GM12878 (cell line): ENCODE measurements around the gene MIEF1. TPM values are rescaled to one million over a fixed set of nuclear protein-coding genes. Genes with fewer than 3 reads are reported as not detected.

Experiments used
- ATAC-seq: fragments of 200-7000 bp; cut with Tn5 transposase; 3 replicates; pipeline ENCODE4 v1.9.1; 2020; ENCODE audit warnings: mild to moderate bottlenecking, moderate library complexity
- BruUV-seq: library from RNA; stranded (reverse); fragments of 400-500 nt; replicated peaks from 2 replicates; lab custom pipeline; 2021; lab: Mats Ljungman, UMichigan
- CTCF ChIA-PET: fragments of 300-600 bp; sonication (Branson Sonifier 250); formaldehyde crosslinking; extraction: SDS; loops from one replicate; lab custom pipeline; 2021; ENCODE audit warnings: inconsistent platforms; lab: Yijun Ruan, JAX
- POLR2A ChIA-PET: fragments of 350-600 bp; formaldehyde crosslinking; extraction: SDS; loops from one replicate; lab custom pipeline; 2021; ENCODE audit warnings: inconsistent platforms; lab: Charles Lee
- RAD21 ChIA-PET: fragments of 300-600 bp; sonication (Branson Sonifier 250); formaldehyde crosslinking; loops from one replicate; lab custom pipeline; 2023; ENCODE audit warnings: antibody characterized with exemption; ENCODE audit not compliant: unreplicated experiment; lab: Charles Lee
- SMC1A ChIA-PET: fragments of 300-600 bp; sonication (Branson Sonifier 250); formaldehyde crosslinking; loops from one replicate; lab custom pipeline; 2023; ENCODE audit not compliant: unreplicated experiment, uncharacterized antibody; lab: Charles Lee
- DNase-seq: peaks from one replicate; pipeline ENCODE4 v3.0.0-alpha.2; 2011; ENCODE audit warnings: low read depth, low spot score
- FAIRE-seq: peaks from 3 replicates; lab custom pipeline; 2011; peaks lifted over from hg19 to GRCh38; lab: Jason Lieb, UNC
- H2AFZ ChIP-seq: 2 replicates; pipeline ENCODE4 v1.6.0; 2011; ENCODE audit warnings: low read depth, low read length, control low read depth; ENCODE audit not compliant: control insufficient read depth
- H3K27ac ChIP-seq: 2 replicates; pipeline ENCODE4 v1.5.1; 2011; ENCODE audit warnings: control low read depth; ENCODE audit not compliant: control insufficient read depth, insufficient read depth
- H3K27me3 ChIP-seq, 2 experiments: replicated peaks in 1 of 2; 2 replicates each; pipeline versions ENCODE4 v1.6.0 to v1.6.1; 2011; ENCODE audit warnings: low read length in 1 of 2; ENCODE audit not compliant: control insufficient read depth in 2 of 2, insufficient read depth in 2 of 2
- H3K36me3 ChIP-seq, 2 experiments: 2 replicates each; pipeline ENCODE4 v1.5.1; 2011; ENCODE audit warnings: low read length in 1 of 2; ENCODE audit not compliant: control insufficient read depth in 2 of 2, insufficient read depth in 2 of 2
- H3K4me1 ChIP-seq: 2 replicates; pipeline ENCODE4 v1.6.1; 2011; ENCODE audit warnings: mild to moderate bottlenecking, low read length, moderate library complexity, mixed read lengths; ENCODE audit not compliant: control insufficient read depth, insufficient read depth
- H3K4me2 ChIP-seq: 2 replicates; pipeline ENCODE4 v1.6.0; 2011; ENCODE audit warnings: control low read depth; ENCODE audit not compliant: control insufficient read depth, insufficient read depth
- H3K4me3 ChIP-seq: fragments of 200-600 bp; sonication (generic); 2 replicates; pipeline ENCODE4 v1.5.1; 2016
- H3K79me2 ChIP-seq: 2 replicates; pipeline ENCODE4 v1.6.0; 2011; ENCODE audit warnings: low read length; ENCODE audit not compliant: control insufficient read depth, insufficient read depth
- H3K9ac ChIP-seq: 2 replicates; pipeline ENCODE4 v1.8.0; 2011; ENCODE audit warnings: low read length, control low read depth, mixed read lengths; ENCODE audit not compliant: control insufficient read depth, insufficient read depth
- H3K9me3 ChIP-seq: replicated peaks from 3 replicates; pipeline ENCODE4 v1.5.1; 2011; ENCODE audit warnings: mild to moderate bottlenecking, low read length; ENCODE audit not compliant: control insufficient read depth, insufficient read depth
- H4K20me1 ChIP-seq: 2 replicates; pipeline ENCODE4 v1.6.0; 2011; ENCODE audit not compliant: control insufficient read depth, insufficient read depth
- CHD2 ChIP-seq: IDR thresholded peaks from 2 replicates; pipeline ENCODE4 v1.6.1; 2011; ENCODE audit warnings: low read depth, low read length, improper control_type of control experiment, borderline replicate concordance
- CREB1 ChIP-seq: IDR thresholded peaks from 2 replicates; pipeline ENCODE4 v1.6.1; 2012; ENCODE audit warnings: low read depth, mild to moderate bottlenecking, inconsistent platforms
- CREM ChIP-seq: IDR thresholded peaks from 2 replicates; pipeline ENCODE4 v1.6.1; 2014; ENCODE audit warnings: antibody characterized with exemption, low read depth
- HCFC1 ChIP-seq: fragments of 150-350 bp; IDR thresholded peaks from 2 replicates; pipeline ENCODE4 v1.6.1; 2014; ENCODE audit warnings: low read length
- IKZF1 ChIP-seq: fragments of 450-650 bp; conservative IDR thresholded peaks from 2 replicates; pipeline ENCODE4 v1.6.1; 2017; ENCODE audit warnings: antibody characterized with exemption, mild to moderate bottlenecking
- NFIC ChIP-seq: IDR thresholded peaks from 2 replicates; pipeline ENCODE4 v1.6.1; 2012; ENCODE audit warnings: low read depth, mild to moderate bottlenecking, inconsistent platforms, low read length, moderate library complexity
- POU2F2 ChIP-seq: IDR thresholded peaks from 3 replicates; pipeline ENCODE4 v1.6.1; 2011; ENCODE audit warnings: low read depth, mild to moderate bottlenecking, low read length, borderline replicate concordance
- RAD51 ChIP-seq: fragments of 450-650 bp; IDR thresholded peaks from 2 replicates; pipeline ENCODE4 v1.6.1; 2016; ENCODE audit warnings: moderate library complexity, mild to moderate bottlenecking, inconsistent platforms
- SPI1 ChIP-seq: IDR thresholded peaks from 2 replicates; pipeline ENCODE4 v1.6.1; 2011; ENCODE audit warnings: low read depth, mild to moderate bottlenecking, low read length, moderate library complexity, borderline replicate concordance; ENCODE audit not compliant: insufficient read depth
- ZNF207 ChIP-seq: fragments of 450-650 bp; IDR thresholded peaks from 2 replicates; pipeline ENCODE4 v1.6.1; 2014; ENCODE audit warnings: antibody characterized with exemption, mild to moderate bottlenecking, borderline replicate concordance
- ZNF274 ChIP-seq: IDR thresholded peaks from one replicate; pipeline ENCODE4 v1.8.0; 2011; ENCODE audit not compliant: insufficient read length, insufficient read depth
- ZNF622 ChIP-seq: fragments of 450-650 bp; IDR thresholded peaks from 2 replicates; pipeline ENCODE4 v1.6.1; 2017; ENCODE audit warnings: mild to moderate bottlenecking, inconsistent platforms
- ZZZ3 ChIP-seq: IDR thresholded peaks from 2 replicates; pipeline ENCODE4 v1.6.1; 2011; ENCODE audit warnings: low read depth; ENCODE audit not compliant: control insufficient read depth, insufficient read length
- WGBS: methylation state at CpG from one replicate; pipeline ENCODE4 v1.1.6; 2016; ENCODE audit warnings: low lambda C conversion rate; ENCODE audit not compliant: insufficient replicate concordance, insufficient coverage; ENCODE audit errors: missing lambda C conversion rate; 5-methylcytosine and 5-hydroxymethylcytosine counted together
- in situ Hi-C: fragments of 300-500 bp; cut with MboI; formaldehyde crosslinking; loops from 9 replicates; pipeline ENCODE4 v1.14.3; 2018; ENCODE audit warnings: mixed read lengths
- intact Hi-C: fragments of 100-400 bp; cut with micrococcal nuclease; formaldehyde crosslinking; loops from one replicate; pipeline ENCODE4 v1.14.2; 2022; ENCODE audit not compliant: unreplicated experiment
- polyA plus RNA-seq, 11 experiments: library from polyadenylated mRNA; depleted of rRNA in 4 of 11; unstranded in 6 of 11; stranded (reverse) in 5 of 11; fragments of >200 nt; fragmentation: Nextera tagmentation in 4 of 11; fragmentation: Illumina TruSeq in 1 of 11; extraction: Ambion mirVana in 4 of 11; extraction: Trizol in 1 of 11; gene quantifications; 1 replicate in 1 of 11; 2 replicates in 10 of 11; pipeline versions ENCODE4 v1.2.1 to v1.2.3, GENCODE V29; 2011 to 2016; ENCODE audit warnings: inconsistent platforms in 2 of 11, missing spikeins in 2 of 11, low read depth in 1 of 11
- total RNA-seq, 4 experiments: library from RNA; depleted of rRNA in 3 of 4; stranded (reverse); fragments of >200 nt in 3 of 4; fragmentation: Illumina TruSeq in 1 of 4; extraction: Trizol in 1 of 4; gene quantifications; 2 replicates each; pipeline versions ENCODE4 v1.2.1 to v1.2.3, GENCODE V29; 2013 to 2021
- TF ChIP-seq, protein P1 (sequence below), 3 experiments: IDR thresholded peaks in 2 of 3; conservative IDR thresholded peaks in 1 of 3; 2 replicates each; pipeline ENCODE4 v1.5.1; 2011; ENCODE audit warnings: low read depth in 3 of 3, low read length in 3 of 3, mild to moderate bottlenecking in 3 of 3, control low read depth in 2 of 3, moderate library complexity in 2 of 3, inconsistent platforms in 1 of 3, mixed read lengths in 1 of 3; ENCODE audit not compliant: control insufficient read depth in 2 of 3, insufficient read depth in 1 of 3; ENCODE audit errors: extremely low read depth in 1 of 3

The MIEF1 gene
- total and polyA plus RNA-seq, 10 of the 15 experiments (the other 5 are each of a cell fraction or from before 2014, with no cell fraction given): 12.4 to 52.3 (median 29.3) TPM

DNA sequence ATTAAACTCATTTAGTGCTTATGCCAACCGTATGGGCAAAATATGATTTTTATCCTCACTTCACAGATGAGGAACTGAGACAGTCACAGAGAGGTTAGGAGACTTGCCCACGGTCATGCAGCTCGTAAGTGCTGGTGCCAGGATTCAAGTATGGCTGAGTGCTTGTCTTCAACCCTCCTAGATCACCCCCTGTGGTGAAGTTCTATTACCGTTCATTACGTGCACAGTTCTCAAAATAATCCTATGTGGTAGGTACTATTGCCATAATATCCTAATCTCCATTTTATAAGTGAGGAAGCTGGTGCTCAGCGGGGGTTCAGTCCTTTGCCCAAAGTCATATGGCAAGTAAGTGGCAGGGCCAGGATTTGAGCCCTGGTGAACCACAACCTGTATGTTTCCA is 1.5 kb downstream of the MIEF1 start:
- Histone ChIP-seq H3K27me3 (no peaks in the 10 kb centered on the region), H2AFZ (no peak overlapping the region), H3K27ac (peak overlapping the region; percentile 73; the same call in 1 of the 2 replicates), H3K9ac (peak overlapping the region; percentile 89), H3K4me3 (peak overlapping the region; percentile 95), H3K4me2 (peak overlapping the region; percentile 32), H3K9me3 (no peaks in the 10 kb centered on the region), H3K79me2 (peaks cover 58% of the 10 kb centered on the region), H3K4me1 (0 out of 2 replicates have a peak, but pooled peaks cover 5% of the 10 kb centered on the region), H4K20me1 (no peaks in the 10 kb centered on the region; the same call in 1 of the 2 replicates), H3K36me3 (peaks cover 13 to 36% of the 10 kb centered on the region in 2 experiments)
- peak; percentile 44 for FAIRE-seq
- WGBS: 25% methylated on average over 6 of the region's 6 CpGs
- DNase-seq: no peak
- TF ChIP-seq ZNF207: no peak
- TF ChIP-seq SPI1: peak; percentile 48; the same call in 1 of the 2 replicates
- BruUV-seq: no TSS peak
- CTCF ChIA-PET: interaction anchor here (0.7 to 15.7 kb wide), 4 partner anchors 11 to 67 kb away, joined by 3 to 372 read pairs (median 13); partner anchors contain the start of genes ATF4 and RPS19BP1
- 0 out of 3 replicates have a peak, but pooled peaks have one; percentile 12 for ATAC-seq
- SMC1A ChIA-PET: interaction anchor here (0.6 to 1.2 kb wide), 3 partner anchors 12 to 52 kb away, joined by 3 to 5 read pairs (median 3); partner anchors contain the start of gene ATF4
- in situ Hi-C loops: loop anchor here (25.0 kb wide), 1 partner anchor 341 kb away; the partner anchor contains the start of gene CBX7
- POLR2A ChIA-PET: interaction anchor here (1.1 to 1.5 kb wide), 2 partner anchors 22 to 24 kb away, joined by 3 read pairs; no protein-coding TSS in a partner anchor
- intact Hi-C loops: loop anchor here (2.0 kb wide), 2 partner anchors 17 to 29 kb away; partner anchors contain the start of genes ATF4 and RPS19BP1
- RAD21 ChIA-PET: interaction anchor here (0.8 to 1.8 kb wide), 4 partner anchors 16 to 105 kb away, joined by 3 to 6 read pairs (median 5); partner anchors contain the start of genes ATF4 and TAB1

- ChIA-PET RAD21 (interaction anchor here (1.1 kb wide), 1 partner anchor 105 kb away, joined by 3 read pairs; the partner anchor contains the start of gene TAB1), SMC1A (interaction anchor here (0.6 to 1.2 kb wide), 2 partner anchors 11 to 16 kb away, joined by 3 to 5 read pairs; partner anchors contain the start of gene ATF4), CTCF (interaction anchor here (0.7 to 15.7 kb wide), 2 partner anchors 11 to 24 kb away, joined by 3 to 372 read pairs; partner anchors contain the start of genes ATF4 and RPS19BP1), POLR2A (interaction anchor here (1.5 kb wide), 1 partner anchor 23 kb away, joined by 3 read pairs; no protein-coding TSS in a partner anchor)
- Histone ChIP-seq H3K9ac (0 out of 2 replicates have a peak overlapping the region, but pooled peaks have one; percentile 89), H3K4me3 (peak overlapping the region; percentile 95; the same call in 1 of the 2 replicates), H3K36me3 (peaks cover 13 to 36% of the 10 kb centered on the region in 2 experiments), H3K4me2 (peak overlapping the region; percentile 32; the same call in 1 of the 2 replicates), H3K27ac (no peak overlapping the region; the same call in 1 of the 2 replicates), H3K27me3 (no peaks in the 10 kb centered on the region), H2AFZ (no peak overlapping the region), H3K9me3 (no peaks in the 10 kb centered on the region), H3K4me1 (peaks cover 7% of the 10 kb centered on the region; the same call in 1 of the 2 replicates), H3K79me2 (peaks cover 58% of the 10 kb centered on the region), H4K20me1 (no peaks in the 10 kb centered on the region; the same call in 1 of the 2 replicates)
- in situ Hi-C loops (loop anchor here (25.0 kb wide), 1 partner anchor 342 kb away; the partner anchor contains the start of gene CBX7), intact Hi-C loops (no loop called here)
- no peak for DNase-seq
- WGBS: 99% methylated on average over 16 of the region's 16 CpGs
- BruUV-seq: no TSS peak
- FAIRE-seq: no peak
- no peak for ATAC-seq
- no peak for TF ChIP-seq CREB1
- no peak for TF ChIP-seq CHD2
- no peak for TF ChIP-seq CREM
- no peak for TF ChIP-seq ZNF274
- no peak for TF ChIP-seq ZNF622
- no peak for TF ChIP-seq ZZZ3
- TF ChIP-seq IKZF1: no peak
- TF ChIP-seq, protein P1, sequence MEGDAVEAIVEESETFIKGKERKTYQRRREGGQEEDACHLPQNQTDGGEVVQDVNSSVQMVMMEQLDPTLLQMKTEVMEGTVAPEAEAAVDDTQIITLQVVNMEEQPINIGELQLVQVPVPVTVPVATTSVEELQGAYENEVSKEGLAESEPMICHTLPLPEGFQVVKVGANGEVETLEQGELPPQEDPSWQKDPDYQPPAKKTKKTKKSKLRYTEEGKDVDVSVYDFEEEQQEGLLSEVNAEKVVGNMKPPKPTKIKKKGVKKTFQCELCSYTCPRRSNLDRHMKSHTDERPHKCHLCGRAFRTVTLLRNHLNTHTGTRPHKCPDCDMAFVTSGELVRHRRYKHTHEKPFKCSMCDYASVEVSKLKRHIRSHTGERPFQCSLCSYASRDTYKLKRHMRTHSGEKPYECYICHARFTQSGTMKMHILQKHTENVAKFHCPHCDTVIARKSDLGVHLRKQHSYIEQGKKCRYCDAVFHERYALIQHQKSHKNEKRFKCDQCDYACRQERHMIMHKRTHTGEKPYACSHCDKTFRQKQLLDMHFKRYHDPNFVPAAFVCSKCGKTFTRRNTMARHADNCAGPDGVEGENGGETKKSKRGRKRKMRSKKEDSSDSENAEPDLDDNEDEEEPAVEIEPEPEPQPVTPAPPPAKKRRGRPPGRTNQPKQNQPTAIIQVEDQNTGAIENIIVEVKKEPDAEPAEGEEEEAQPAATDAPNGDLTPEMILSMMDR (IDR thresholded peaks at IDR 0.05 in 2 of 3, conservative IDR thresholded peaks at IDR 0.05 in 1 of 3; ENCODE audit: control insufficient read depth in 2 of 3, extremely low read depth in 1 of 3, insufficient read depth in 1 of 3, low read depth in 3 of 3, low read length in 3 of 3): no peak
- no peak for TF ChIP-seq SPI1
- TF ChIP-seq NFIC: no peak
- TF ChIP-seq POU2F2: no peak
- no peak for TF ChIP-seq HCFC1
- TF ChIP-seq RAD51: no peak
Measured at GRCh38 chr22:39504071-39504470, 2.0 kb downstream of the MIEF1 start.
